NT2/D1 (cell line): ENCODE measurements around the gene CACNA1D.

Experiments used
- SUZ12 ChIP-seq: IDR thresholded peaks from 2 replicates; pipeline ENCODE4 v1.6.1; 2011; ENCODE audit not compliant: insufficient read length, insufficient read depth; ENCODE audit errors: extremely low read depth
- YY1 ChIP-seq: IDR thresholded peaks from 2 replicates; pipeline ENCODE4 v1.6.1; 2011; ENCODE audit not compliant: insufficient read length, insufficient read depth

GRCh38 chr3:53464424-53464823, 30.0 kb upstream of the CACNA1D start:
- no peak for TF ChIP-seq SUZ12
- TF ChIP-seq YY1, result no peak
